Measurements from ENCODE around the gene SLC12A1. TPM values are rescaled to one million over a fixed set of nuclear protein-coding genes. Genes with fewer than 3 reads are reported as not detected.

SLC12A1 gene
- total RNA-seq, 4 donors from 2014 or later, result not detected

- intact Hi-C loops (cut with DNase I), result loop anchor here (5.0 to 10.0 kb wide), 2 partner anchors 171 to 1088 kb away; no protein-coding TSS in a partner anchor
- Histone ChIP-seq H3K4me1 (peaks cover 12 to 37% (median 34%) of the 10 kb centered on the region in 4 donors), H3K4me3 (peak overlapping the region; percentile 16 to 45 (median 30)), H3K9me3 (no peaks in the 10 kb centered on the region), H3K27me3 (no peaks in the 10 kb centered on the region), H3K27ac (replicated peaks in 1 of 4) (peak overlapping the region in 1 of 4 donors; percentile 32), H3K36me3 (no peaks in the 10 kb centered on the region)
- WGBS, result 19% methylated on average over 14 of the region's 14 CpGs
- TF ChIP-seq POLR2AphosphoS5 (IDR thresholded peaks at IDR 0.05) (peak in 1 of 2 donors; percentile 15), CTCF (IDR thresholded peaks at IDR 0.05) (peak; percentile 68 to 78 (median 76)), EP300 (IDR thresholded peaks at IDR 0.05) (no peak), POLR2A (IDR thresholded peaks at IDR 0.05; ENCODE audit: low read depth) (no peak)
- no peak for DNase-seq (ENCODE audit: extremely low spot score)
Observed at GRCh38 chr15:48285329-48286214, 79.5 kb downstream of the SLC12A1 start.

GRCh38 chr15:48289628-48290027 is 83.5 kb downstream of the SLC12A1 start:
- no peaks in the 10 kb centered on the region for H3K27me3 ChIP-seq
- no peaks in the 10 kb centered on the region for H3K36me3 ChIP-seq
- DNase-seq (ENCODE audit: extremely low spot score), result no peak
- 81% methylated on average over 2 of the region's 2 CpGs for WGBS
- no peak for TF ChIP-seq POLR2A (IDR thresholded peaks at IDR 0.05; ENCODE audit: low read depth)
- TF ChIP-seq POLR2AphosphoS5 (IDR thresholded peaks at IDR 0.05), result no peak
- no peak for TF ChIP-seq CTCF (IDR thresholded peaks at IDR 0.05)
- TF ChIP-seq EP300 (IDR thresholded peaks at IDR 0.05), result no peak
- intact Hi-C loops (cut with DNase I), result loop anchor here (5.0 to 10.0 kb wide), 2 partner anchors 175 to 1092 kb away; no protein-coding TSS in a partner anchor
- no peaks in the 10 kb centered on the region for H3K9me3 ChIP-seq
- peaks cover 5 to 12% (median 11%) of the 10 kb centered on the region in 4 donors for H3K4me1 ChIP-seq
- H3K27ac ChIP-seq (replicated peaks in 1 of 4), result no peak overlapping the region
- H3K4me3 ChIP-seq, result no peak overlapping the region

- TF ChIP-seq CTCF (IDR thresholded peaks at IDR 0.05), result no peak
- no peak for TF ChIP-seq POLR2A (IDR thresholded peaks at IDR 0.05; ENCODE audit: low read depth)
- no peak for TF ChIP-seq EP300 (IDR thresholded peaks at IDR 0.05)
- TF ChIP-seq POLR2AphosphoS5 (IDR thresholded peaks at IDR 0.05), result no peak
- Histone ChIP-seq H3K36me3 (no peaks in the 10 kb centered on the region), H3K27ac (replicated peaks in 1 of 4) (no peak overlapping the region), H3K27me3 (no peaks in the 10 kb centered on the region), H3K4me1 (no peaks in the 10 kb centered on the region), H3K4me3 (no peak overlapping the region), H3K9me3 (no peaks in the 10 kb centered on the region)
- no peak for DNase-seq (ENCODE audit: extremely low spot score)
- intact Hi-C loops (cut with DNase I), result no loop called here
- 88% methylated on average over 4 of the region's 4 CpGs for WGBS
Observed at GRCh38 chr15:48292458-48292857, 86.4 kb downstream of the SLC12A1 start.

GRCh38 chr15:48297668-48298067 is 91.6 kb downstream of the SLC12A1 start:
- Histone ChIP-seq H3K9me3 (no peaks in the 10 kb centered on the region), H3K27ac (replicated peaks in 1 of 4) (no peak overlapping the region), H3K4me3 (no peak overlapping the region), H3K27me3 (no peaks in the 10 kb centered on the region), H3K4me1 (no peaks in the 10 kb centered on the region), H3K36me3 (no peaks in the 10 kb centered on the region)
- intact Hi-C loops (cut with DNase I), result no loop called here
- TF ChIP-seq POLR2AphosphoS5 (IDR thresholded peaks at IDR 0.05) (no peak), CTCF (IDR thresholded peaks at IDR 0.05) (no peak)
- DNase-seq (ENCODE audit: extremely low spot score), result no peak
- 91% methylated on average over 2 of the region's 2 CpGs for WGBS

Measured in esophagus muscularis mucosa (tissue), 4 donors.